ENCODE data around the gene GNPDA1. TPM values are rescaled to one million over a fixed set of nuclear protein-coding genes. Genes with fewer than 3 reads are reported as not detected.

GNPDA1 gene
- total and polyA plus RNA-seq, 2 of the 4 experiments (the other 2 are of a cell fraction), result 23.1 to 60.6 TPM

DNA sequence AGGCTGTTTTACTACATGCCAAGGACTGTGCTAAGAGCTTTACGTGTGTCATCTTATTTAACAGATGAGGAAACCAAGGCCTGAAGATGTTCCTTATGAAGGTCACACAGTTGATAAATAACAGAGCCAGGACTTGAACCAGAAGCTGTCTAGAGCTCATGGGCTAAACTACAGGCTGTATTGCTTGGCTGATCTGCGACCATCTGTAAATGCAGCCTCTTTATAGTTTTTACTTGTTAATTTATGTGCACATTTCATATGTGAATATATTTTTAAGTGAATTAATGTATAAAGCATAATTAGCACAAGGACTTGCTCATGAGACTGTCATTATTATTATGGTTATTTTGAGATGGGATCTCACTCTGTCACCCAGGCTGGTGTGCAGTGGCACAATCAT lies 19.3 kb upstream of the GNPDA1 start:
- no peaks in the 10 kb centered on the region for H3K4me1 ChIP-seq (ENCODE audit: control insufficient read depth, insufficient read depth, low read length)
- no peak overlapping the region for H3K4me3 ChIP-seq (ENCODE audit: insufficient read depth, low read depth, low read length)
- no peak overlapping the region for H2AK9ac ChIP-seq (replicated peaks; ENCODE audit: low read depth, low read length, poor library complexity)
- H3K56ac ChIP-seq (ENCODE audit: extremely low read depth, insufficient read depth, low read length), result no peak overlapping the region
- WGBS, 2 experiments (ENCODE audit: extremely low coverage in 2 of 2, insufficient read length in 1 of 2), result no CpG with 5 or more reads among the region's 2 CpGs
- dilution Hi-C loops (cut with HindIII; ENCODE audit: low sequenced_read_pairs, unreplicated experiment), result no loop called here
- H3K4ac ChIP-seq (ENCODE audit: low read depth, low read length), result no peak overlapping the region
- intact Hi-C loops (cut with micrococcal nuclease), result no loop called here
- H2BK5ac ChIP-seq (ENCODE audit: low read depth, low read length, poor library complexity, severe bottlenecking), result no peak overlapping the region
- H3K27ac ChIP-seq (ENCODE audit: insufficient read depth, low read length), result no peak overlapping the region
- ChIA-PET POLR2A (ENCODE audit: unreplicated experiment) (no interaction called here), CTCF (no interaction called here)
- no TSS peak for BruUV-seq (replicated peaks)
- no peak for DNase-seq
- H3K27me3 ChIP-seq (ENCODE audit: control insufficient read depth, insufficient read depth, low read length), result peaks cover 23% of the 10 kb centered on the region
- no peak overlapping the region for H3K18ac ChIP-seq (ENCODE audit: low read depth, low read length)
- no peak overlapping the region for H2BK20ac ChIP-seq (ENCODE audit: low read depth, low read length)
- H3K9ac ChIP-seq (ENCODE audit: low read depth, low read length), result no peak overlapping the region
- no peak overlapping the region for H2AFZ ChIP-seq (replicated peaks; ENCODE audit: low read length, poor library complexity)
- H2BK15ac ChIP-seq (ENCODE audit: low read depth, low read length), result no peak overlapping the region
- no peak overlapping the region for H4K91ac ChIP-seq (ENCODE audit: insufficient read depth, low read depth, low read length)
- no peaks in the 10 kb centered on the region for H3K79me1 ChIP-seq (ENCODE audit: low read depth in 1 of 2, low read length in 2 of 2)
- no peak overlapping the region for H4K5ac ChIP-seq (ENCODE audit: low read depth, low read length)
- in situ Hi-C loops (cut with MboI; ENCODE audit: low sequenced_read_pairs), result no loop called here
- TF ChIP-seq RCOR1 (IDR thresholded peaks at IDR 0.05; ENCODE audit: insufficient replicate concordance, low read length) (no peak), RAD21 (IDR thresholded peaks at IDR 0.05; ENCODE audit: low read length) (no peak), POLR2A (IDR thresholded peaks at IDR 0.05; ENCODE audit: low read depth, low read length) (no peak), CEBPB (IDR thresholded peaks at IDR 0.05; ENCODE audit: low read depth, low read length) (no peak), FOS (IDR thresholded peaks at IDR 0.05; ENCODE audit: low read depth, low read length) (no peak), MAFK (IDR thresholded peaks at IDR 0.05; ENCODE audit: low read depth, low read length) (no peak), MXI1 (IDR thresholded peaks at IDR 0.05; ENCODE audit: borderline replicate concordance, low read depth, low read length) (no peak), NFE2L2 (IDR thresholded peaks at IDR 0.05; ENCODE audit: low read depth, low read length) (no peak), MAZ (IDR thresholded peaks at IDR 0.05; ENCODE audit: borderline replicate concordance, low read depth, low read length) (no peak)
- TF ChIP-seq, protein P1, sequence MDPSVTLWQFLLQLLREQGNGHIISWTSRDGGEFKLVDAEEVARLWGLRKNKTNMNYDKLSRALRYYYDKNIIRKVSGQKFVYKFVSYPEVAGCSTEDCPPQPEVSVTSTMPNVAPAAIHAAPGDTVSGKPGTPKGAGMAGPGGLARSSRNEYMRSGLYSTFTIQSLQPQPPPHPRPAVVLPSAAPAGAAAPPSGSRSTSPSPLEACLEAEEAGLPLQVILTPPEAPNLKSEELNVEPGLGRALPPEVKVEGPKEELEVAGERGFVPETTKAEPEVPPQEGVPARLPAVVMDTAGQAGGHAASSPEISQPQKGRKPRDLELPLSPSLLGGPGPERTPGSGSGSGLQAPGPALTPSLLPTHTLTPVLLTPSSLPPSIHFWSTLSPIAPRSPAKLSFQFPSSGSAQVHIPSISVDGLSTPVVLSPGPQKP (IDR thresholded peaks at IDR 0.05; ENCODE audit: borderline replicate concordance, low read depth, low read length), result no peak
- no peaks in the 10 kb centered on the region for H3K9me1 ChIP-seq (ENCODE audit: insufficient read depth, low read length)
- H3K36me3 ChIP-seq (ENCODE audit: control insufficient read depth, insufficient read depth, low read length), result no peaks in the 10 kb centered on the region
- H3K4me2 ChIP-seq (ENCODE audit: low read depth, low read length), result no peak overlapping the region
- H3K14ac ChIP-seq (replicated peaks; ENCODE audit: low read depth, low read length), result no peak overlapping the region
- H3K9me3 ChIP-seq (ENCODE audit: control insufficient read depth, insufficient read depth, low read length), result no peaks in the 10 kb centered on the region
- H2BK120ac ChIP-seq (ENCODE audit: low read depth, low read length), result no peak overlapping the region
- no peak overlapping the region for H2AK5ac ChIP-seq (ENCODE audit: low read depth, low read length)
- no peak overlapping the region for H4K8ac ChIP-seq (ENCODE audit: low read depth in 2 of 2, low read length in 2 of 2)
- no peak for ATAC-seq (ENCODE audit: low read depth)
- H3K23ac ChIP-seq (ENCODE audit: low read depth, low read length), result no peak overlapping the region
- H4K20me1 ChIP-seq (ENCODE audit: insufficient read depth, low read length), result no peaks in the 10 kb centered on the region
